ENCODE measurements around the gene SLC44A3.

SLC44A3 gene

DNA sequence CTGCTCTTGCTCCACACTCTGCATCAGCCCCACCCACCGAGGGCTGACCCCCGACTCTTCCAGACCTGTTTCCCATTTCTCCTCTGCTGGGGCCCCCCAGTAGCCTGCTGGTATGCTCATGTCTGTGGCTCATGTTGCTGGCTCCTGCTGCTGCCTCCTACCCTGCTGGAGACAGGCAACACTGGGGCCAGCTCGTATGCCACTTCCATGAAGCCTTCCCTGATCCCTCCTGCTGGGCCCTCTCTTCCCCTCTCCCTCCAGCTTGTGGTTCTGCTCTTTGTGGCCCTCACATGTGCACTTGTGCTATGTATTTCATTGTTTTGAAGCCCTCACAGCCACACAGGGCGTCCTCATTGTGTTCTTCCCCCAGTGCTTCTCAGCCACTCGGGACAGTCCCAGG is 66.2 kb downstream of the SLC44A3 start:
- no peak for DNase-seq (ENCODE audit: low read depth)
- TF ChIP-seq, protein P1, sequence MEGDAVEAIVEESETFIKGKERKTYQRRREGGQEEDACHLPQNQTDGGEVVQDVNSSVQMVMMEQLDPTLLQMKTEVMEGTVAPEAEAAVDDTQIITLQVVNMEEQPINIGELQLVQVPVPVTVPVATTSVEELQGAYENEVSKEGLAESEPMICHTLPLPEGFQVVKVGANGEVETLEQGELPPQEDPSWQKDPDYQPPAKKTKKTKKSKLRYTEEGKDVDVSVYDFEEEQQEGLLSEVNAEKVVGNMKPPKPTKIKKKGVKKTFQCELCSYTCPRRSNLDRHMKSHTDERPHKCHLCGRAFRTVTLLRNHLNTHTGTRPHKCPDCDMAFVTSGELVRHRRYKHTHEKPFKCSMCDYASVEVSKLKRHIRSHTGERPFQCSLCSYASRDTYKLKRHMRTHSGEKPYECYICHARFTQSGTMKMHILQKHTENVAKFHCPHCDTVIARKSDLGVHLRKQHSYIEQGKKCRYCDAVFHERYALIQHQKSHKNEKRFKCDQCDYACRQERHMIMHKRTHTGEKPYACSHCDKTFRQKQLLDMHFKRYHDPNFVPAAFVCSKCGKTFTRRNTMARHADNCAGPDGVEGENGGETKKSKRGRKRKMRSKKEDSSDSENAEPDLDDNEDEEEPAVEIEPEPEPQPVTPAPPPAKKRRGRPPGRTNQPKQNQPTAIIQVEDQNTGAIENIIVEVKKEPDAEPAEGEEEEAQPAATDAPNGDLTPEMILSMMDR (IDR thresholded peaks at IDR 0.05; ENCODE audit: control insufficient read depth, extremely low read depth, insufficient read depth), result no peak

DNA sequence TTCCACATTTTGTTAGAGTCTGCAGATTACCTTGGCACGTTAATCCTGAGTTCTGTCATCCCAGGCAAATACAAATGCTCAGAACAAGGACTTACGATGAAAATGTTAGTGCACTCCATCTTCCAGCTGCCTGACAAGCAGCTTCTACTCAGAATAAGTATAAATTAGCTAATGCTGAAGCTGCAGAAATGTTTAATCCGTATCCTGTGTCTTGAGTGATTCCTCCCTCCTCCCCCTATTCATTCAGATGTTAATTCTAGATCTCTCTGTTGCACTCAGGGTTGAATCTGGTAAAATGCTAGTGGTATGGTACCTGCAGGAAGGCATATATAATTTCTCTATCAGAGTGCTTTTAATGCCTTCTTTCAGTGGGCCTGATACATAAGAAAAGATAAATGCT is 66.9 kb downstream of the SLC44A3 start:
- TF ChIP-seq, protein P1 (IDR thresholded peaks at IDR 0.05; ENCODE audit: control insufficient read depth, extremely low read depth, insufficient read depth), result no peak
- DNase-seq (ENCODE audit: low read depth), result no peak
- no peak overlapping the region for H3K4me3 ChIP-seq (ENCODE audit: low read depth, low read length)

More for the DNA sequence above, 66.2 kb downstream of the SLC44A3 start:
- H3K4me3 ChIP-seq (ENCODE audit: low read depth, low read length), result no peak overlapping the region

DNA sequence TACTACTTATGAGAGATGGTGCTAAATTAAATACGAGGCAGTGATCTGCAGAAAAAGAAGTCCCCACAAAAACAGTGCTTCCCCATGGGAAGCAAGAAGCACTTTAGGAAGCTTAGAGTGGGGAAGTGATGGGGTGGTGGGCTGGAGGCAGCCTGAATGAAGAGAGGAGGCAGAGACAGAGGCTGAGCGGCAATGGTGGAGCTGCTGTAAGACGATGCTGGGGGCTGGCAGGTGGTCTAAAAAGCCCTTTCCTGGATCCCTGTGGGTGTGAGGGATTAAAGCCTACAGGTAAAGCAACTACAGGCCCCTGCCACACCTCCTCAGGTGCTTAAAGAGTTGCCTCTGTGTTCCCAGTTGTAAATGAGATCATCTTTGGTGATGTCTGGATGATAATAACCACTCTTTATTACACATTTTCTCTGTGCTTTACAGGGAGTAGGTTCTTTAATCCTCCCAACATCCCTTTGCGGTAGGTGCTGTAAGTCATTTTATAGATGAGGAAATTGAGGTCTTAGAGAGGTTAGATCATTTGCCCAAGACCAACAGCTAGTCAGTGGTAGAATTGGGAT is 67.5 kb downstream of the SLC44A3 start:
- no peak overlapping the region for H3K4me3 ChIP-seq (ENCODE audit: low read depth, low read length)
- DNase-seq (ENCODE audit: low read depth), result no peak
- TF ChIP-seq, protein P1 (IDR thresholded peaks at IDR 0.05; ENCODE audit: control insufficient read depth, extremely low read depth, insufficient read depth), result no peak

DNA sequence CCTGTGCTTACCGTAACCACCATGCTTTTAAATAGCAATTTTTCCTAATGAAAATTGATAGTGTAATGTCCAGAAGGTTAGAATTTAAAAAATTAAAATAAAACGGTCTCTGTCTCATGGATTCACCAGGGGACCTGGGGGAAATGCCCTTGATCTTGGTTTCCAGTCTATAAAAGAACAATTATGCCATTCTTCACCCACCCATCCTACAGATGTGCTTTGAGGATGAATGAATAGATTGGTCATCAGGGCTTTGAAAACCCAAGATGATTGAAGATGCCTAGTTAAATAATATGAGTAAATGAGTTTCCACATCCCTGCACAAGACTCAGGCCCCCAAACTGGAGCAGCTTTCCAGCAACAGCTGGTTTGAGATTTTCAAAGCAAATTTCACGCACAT is 68.0 kb downstream of the SLC44A3 start:
- DNase-seq (ENCODE audit: low read depth), result no peak
- TF ChIP-seq, protein P1 (IDR thresholded peaks at IDR 0.05; ENCODE audit: control insufficient read depth, extremely low read depth, insufficient read depth), result no peak
- H3K4me3 ChIP-seq (ENCODE audit: low read depth, low read length), result no peak overlapping the region

DNA sequence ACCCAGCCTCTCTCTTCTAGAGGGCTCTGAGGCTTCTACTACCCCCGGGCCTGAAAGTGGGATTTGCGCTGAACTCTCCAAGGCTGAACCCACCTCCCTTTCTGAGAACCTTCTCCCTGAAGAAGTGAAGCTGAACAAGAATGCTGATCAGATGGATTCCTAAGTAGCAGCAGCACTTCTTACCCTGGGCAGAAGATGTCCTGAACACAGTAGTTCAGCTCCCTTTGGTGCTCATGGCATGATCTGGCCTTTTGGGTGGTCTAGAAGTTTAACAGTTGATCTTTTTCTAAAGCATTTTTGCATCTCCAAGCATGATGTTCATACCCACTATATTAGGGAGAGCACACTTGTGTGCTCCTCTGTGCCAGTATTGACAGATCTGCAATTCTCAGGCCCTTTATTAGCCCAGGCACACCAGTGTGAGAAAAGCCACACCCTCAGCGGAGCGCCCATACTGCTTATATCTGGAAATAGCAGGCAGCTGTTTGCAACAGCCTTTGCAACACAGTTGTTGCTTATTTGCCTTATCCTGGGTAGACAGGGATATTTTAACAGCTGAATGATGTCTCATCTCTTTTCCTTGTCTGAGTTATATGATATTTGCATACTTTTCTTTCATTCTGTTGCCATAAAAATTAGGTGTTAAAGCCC is 72.6 kb downstream of the SLC44A3 start:
- TF ChIP-seq, protein P1 (IDR thresholded peaks at IDR 0.05; ENCODE audit: control insufficient read depth, extremely low read depth, insufficient read depth), result no peak
- DNase-seq (ENCODE audit: low read depth), result no peak
- no peak overlapping the region for H3K4me3 ChIP-seq (ENCODE audit: low read depth, low read length)

DNA sequence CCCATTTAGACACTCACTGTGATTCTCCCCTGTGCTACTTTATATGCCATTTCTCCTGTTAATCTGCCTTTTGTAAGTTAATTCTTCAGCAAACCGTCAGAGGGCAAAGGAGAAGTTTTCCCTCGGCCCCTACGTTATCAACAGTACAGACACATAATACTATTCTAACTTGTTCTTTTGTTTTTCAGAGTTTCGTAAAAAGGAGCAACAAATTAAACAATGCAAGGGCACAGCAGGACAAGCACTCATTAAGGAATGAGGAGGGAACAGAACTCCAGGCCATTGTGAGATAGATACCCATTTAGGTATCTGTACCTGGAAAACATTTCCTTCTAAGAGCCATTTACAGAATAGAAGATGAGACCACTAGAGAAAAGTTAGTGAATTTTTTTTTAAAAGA is 74.5 kb downstream of the SLC44A3 start:
- TF ChIP-seq, protein P1 (IDR thresholded peaks at IDR 0.05; ENCODE audit: control insufficient read depth, extremely low read depth, insufficient read depth), result no peak
- no peak overlapping the region for H3K4me3 ChIP-seq (ENCODE audit: low read depth, low read length)

DNA sequence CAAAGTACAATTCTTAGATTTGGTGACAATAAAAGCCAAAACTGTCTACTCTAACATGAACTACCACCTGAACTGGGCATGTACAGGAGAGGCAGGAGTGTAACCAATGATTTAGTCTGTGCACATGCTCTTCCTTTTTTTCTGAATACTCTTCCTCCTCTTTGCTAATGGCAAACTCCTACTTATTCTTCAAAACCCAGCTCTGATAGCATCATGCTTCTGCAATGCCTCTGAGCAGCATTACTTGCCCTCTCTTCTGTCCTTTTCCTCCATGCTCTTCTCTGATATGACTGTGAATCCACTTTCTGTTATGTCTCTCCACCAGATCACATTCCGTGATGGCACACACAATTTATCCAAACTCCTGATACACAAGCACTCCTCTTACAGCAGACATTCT is 75.4 kb downstream of the SLC44A3 start:
- no peak for DNase-seq (ENCODE audit: low read depth)
- no peak overlapping the region for H3K4me3 ChIP-seq (ENCODE audit: low read depth, low read length)
- TF ChIP-seq, protein P1 (IDR thresholded peaks at IDR 0.05; ENCODE audit: control insufficient read depth, extremely low read depth, insufficient read depth), result no peak

More for the DNA sequence above, 74.5 kb downstream of the SLC44A3 start:
- DNase-seq (ENCODE audit: low read depth), result no peak

All from LNCaP clone FGC (cell line).